Hypothalamus (tissue), 51 donors: Measurements from ENCODE around the gene KLHL3.

Experiments used
- DNase-seq, 51 donors: peaks; one replicate each; lab custom pipeline; 2025; lab: John Stamatoyannopoulos, UW

KLHL3 gene

DNA sequence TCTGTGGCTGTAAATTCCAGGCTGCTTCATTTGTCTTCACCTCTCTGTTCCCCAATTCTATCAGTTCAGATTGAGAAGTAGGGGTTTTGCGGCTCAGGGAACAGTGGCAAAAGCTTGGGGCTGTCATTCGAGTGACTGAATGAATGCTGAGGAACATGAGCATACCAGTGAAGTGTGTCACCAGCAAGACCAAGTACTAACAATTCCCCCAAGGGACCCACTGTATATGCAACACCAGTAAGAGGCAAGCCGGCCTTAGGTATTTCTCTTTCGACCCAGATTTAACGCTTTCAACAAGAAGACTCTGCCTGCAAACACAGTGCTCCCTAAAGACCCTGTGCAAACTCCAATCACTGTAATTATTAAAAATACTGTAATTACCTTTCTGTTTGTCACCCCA is 25.8 kb downstream of the KLHL3 start:
- no peak for DNase-seq

DNA sequence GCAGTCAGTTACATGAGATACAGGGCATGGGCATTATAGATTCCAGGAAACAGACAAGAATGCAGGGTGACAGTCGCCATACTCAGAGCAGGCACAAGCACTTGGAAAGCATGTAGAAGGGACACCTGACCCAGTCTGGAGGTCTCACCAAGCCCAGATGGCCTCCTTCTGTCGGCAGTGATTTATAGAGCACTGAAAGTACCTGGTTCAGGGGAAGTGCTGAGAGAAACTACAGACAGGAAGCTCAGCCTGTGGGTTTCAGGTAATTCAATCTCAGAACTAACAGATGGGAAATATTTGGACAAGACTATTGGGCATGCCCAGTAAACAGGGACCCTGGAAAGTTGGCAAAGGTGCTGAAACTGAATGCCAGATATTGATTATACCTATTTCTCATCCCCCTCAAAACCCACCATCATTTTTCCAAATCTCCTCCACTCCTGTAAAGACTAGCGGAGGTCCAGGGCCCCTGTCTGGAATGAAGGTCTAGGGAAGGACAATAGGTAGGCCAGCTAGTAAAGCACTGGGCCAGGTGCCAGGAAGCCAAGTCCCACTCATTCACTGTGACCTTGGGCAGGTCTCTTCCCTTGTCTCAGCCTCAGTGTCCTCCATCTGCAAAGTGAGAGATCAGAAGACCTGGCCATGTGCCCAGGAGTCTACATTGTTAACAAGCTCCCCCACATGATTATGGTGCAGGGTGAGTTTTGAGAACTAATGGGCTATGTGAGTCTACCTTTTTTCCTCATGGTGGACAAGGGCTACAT is 26.9 kb downstream of the KLHL3 start:
- DNase-seq = no peak

DNA sequence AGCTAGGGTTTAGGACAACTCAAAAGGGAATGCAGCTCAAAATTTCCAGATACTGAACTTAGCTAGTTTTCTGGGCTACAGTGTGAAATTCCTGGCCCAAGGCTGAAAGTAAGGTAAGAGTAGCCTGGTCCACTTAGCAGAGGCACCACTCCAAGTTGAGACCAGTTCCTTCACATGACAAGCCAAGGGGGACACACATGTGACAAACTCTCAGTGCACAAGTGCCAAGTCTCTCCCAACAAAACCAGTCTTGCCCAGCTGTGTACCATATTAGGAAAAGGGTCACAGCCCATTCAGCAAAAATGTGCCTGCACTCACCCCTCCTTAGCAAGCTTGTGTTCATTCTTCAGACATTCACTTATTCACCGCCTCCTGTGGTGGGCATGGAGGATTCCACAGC is 27.8 kb downstream of the KLHL3 start:
- peak in 2 of 51 donors; percentile 0 to 2 for DNase-seq

DNA sequence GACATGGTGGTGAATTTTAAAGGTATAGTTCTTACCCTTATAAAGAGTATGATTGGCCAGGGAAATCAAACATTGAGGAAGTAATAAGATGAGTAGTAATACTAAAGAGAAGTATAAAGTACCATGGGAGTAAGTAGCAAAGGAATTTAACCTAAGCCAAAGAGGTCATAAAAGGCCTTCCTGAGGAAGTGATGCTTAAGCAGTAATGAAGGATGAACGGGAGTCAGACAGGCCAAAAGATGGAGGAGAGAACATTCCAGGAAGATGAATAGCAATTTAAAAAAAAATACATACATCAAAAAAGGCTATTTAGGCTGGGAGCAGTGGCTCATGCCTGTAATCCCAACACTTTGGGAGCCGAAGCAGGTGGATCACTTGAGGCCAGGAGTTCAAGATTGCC is 29.0 kb downstream of the KLHL3 start:
- no peak for DNase-seq

DNA sequence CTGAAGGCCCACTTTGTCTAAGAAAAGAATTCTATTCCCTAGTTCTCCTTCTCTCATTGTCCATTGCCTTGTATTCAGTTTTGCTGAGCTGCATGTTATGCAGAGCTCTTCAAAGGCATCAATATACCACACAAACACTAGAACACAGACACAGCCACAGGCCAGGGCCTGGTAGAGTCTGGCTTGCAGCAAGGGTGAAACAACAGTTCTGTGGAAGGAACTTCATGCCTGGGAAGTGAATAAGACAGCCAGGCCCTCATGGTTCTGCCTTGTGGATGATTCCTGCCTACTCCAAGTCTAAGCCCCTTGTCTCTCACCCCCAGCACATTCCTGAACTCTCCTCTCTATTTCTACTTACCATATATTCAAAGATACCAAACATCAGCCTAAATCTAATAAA is 30.8 kb downstream of the KLHL3 start:
- DNase-seq = no peak

DNA sequence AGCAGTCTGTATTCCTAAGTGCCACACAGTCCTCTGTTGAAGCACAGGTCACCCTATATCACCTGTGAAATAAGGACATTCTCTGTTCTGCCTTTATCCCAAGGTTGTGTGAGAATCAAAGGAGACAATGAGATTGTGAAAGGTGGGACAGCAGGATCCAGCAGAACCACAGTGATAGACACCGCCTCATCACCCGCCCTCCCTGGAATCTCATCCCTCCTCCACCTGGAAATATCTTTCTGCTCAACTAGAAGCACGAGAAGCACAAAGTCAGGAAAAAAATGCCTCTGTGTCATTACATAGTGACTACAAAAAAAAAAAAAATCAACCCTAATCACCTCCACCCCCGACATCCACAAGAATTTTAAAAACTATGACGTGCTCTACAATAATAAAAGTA is 32.3 kb downstream of the KLHL3 start:
- DNase-seq = no peak

DNA sequence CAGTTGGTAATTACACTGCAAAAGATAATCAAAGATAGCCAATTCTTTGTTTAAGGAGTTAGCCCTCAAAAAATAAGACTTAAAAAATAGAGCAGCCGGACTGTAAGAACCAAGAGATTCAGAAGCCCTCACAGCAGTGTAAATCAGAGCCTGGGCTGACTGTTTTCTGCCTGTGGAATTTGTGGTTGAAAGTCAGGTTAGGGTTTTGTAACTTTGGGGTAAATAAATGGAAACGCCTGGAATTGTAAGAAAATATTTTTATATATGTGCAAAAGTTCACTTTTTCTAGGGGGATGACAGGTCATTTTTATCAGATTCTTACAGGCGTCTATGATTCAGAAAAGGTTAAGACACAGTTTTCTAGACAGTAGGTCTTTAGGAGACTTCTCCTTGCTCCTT is 35.6 kb downstream of the KLHL3 start:
- no peak for DNase-seq

DNA sequence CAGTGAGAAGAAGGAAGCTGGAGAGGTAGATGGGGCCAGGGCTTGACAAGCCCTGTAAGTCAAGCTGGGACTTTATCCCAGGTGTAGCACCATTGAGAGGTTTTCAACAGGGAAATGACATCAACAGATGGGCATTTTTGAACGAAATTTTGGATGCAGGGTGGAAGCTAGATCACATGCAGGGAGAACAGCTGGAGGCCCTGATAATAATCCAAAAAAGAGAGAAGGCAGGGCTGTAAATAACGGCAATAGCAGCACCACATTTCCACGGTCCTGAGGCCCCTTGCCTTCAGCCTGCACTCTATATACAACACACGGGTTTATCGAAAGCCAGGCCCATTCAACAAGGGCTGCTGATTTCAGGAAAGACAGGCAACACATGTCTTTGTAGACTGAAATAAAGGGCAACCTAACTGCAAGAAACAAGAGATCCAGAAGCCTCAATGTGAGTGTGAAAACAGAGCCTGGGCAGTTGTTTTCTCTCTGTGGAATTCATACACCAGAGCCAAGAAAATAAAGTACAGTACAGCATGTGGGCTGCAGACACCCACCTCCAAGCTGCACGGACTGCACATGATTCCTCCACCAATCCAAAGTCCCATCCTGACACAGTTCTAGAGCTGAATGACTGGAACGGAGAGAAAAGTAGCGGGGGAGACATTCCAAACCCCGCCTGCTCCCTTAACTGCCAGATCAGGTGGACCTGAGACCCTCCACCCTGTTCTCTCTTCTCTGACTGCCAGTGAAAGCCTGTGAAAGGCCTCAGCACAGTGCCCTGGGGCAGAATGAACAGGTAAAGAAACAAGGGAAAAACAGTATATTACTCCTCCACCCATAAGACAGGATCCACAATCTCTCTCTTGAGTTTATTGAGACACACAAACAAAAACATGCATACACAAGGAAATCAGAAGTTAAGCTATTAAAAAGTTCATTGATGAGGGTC is 36.3 kb downstream of the KLHL3 start:
- peak in 1 of 51 donors; percentile 26 for DNase-seq

DNA sequence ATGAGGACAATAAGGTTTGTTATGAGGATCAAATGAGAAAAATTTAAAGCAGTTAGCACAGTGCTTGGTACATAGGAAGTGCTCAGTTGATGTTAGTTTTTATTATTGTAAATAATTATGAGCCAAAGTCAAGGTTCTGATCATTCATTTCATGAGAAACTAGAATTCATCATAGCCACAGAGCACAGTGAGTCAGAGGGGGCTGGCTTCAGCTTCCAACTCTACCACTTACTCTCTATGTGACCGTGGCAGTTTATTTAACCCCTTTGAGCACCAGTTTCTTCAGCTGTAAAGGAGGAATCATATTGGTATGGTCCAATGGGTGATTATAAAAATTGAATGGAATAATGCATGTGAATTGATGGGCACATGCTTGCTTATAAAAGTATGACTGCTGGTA is 39.4 kb downstream of the KLHL3 start:
- no peak for DNase-seq

DNA sequence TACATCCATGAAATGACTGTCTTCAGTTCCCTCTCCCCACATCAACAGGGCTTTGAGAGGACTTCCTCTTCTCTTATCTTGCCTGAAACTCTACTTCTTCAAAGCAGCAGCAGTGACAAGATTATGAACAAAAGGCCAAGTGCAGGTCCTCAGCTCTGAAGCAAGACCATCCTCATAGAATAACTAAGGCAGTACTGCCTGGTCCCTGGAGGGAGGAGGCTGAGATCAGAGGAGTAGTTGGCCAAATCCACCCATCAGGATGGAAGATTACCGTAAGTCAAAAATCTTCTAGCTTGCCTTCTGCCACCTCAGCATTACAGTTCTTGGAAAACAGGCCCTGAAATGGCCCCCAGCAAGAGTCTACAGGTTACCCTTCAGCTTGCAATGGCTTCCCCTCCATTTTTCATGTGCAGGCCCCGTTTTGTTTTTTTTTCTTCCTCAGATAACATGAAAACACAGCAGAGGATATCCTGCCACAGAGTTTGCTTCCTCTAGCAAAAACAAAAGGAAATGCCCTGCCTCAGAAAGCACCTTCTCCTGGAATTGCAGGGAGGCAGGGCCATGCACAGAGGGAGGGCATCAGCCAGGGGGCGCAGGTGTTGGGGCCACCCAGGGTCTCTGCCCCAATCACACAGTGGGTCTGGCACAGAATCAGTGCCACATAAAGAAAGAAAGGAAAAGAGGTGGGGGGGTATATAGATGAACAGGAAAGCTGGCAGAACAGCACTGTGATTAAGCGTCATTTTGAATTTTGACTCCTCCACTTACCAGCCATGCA is 40.0 kb downstream of the KLHL3 start:
- no peak for DNase-seq

DNA sequence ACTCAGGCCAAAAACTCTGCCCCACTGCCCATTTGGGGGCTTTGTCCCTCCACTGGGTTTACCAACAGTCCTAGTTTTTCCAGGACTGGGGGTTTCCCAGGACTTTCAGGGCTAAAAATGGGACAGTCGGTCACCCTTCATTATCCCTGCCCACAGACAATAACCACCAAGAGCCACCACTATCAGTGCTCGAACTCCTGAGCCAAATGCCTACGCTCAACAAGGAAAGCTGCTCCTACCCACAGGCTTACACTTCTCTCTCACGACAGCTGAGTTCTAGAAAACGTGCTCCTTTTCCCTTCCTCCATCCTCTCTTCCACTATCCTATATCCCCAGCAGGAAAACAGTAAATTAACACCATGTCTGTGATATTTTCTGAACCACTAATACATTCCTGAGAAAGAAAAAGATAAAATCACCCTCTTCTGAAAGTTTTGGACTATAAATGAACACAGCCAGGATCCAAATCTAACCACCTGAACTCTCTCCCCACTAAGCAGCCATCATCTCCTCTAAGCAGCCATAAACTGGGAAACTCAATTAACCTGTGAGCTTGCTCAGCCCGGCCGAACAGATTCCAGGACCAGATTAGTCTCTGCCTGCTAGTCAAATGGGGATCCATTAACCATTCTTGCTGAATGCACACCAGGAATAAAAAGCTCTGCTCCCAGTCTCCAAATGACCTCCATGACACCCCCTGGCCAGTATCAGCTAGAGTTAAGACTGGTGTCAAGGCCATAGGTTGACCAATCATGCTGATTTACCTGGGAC is 41.8 kb downstream of the KLHL3 start:
- no peak for DNase-seq

DNA sequence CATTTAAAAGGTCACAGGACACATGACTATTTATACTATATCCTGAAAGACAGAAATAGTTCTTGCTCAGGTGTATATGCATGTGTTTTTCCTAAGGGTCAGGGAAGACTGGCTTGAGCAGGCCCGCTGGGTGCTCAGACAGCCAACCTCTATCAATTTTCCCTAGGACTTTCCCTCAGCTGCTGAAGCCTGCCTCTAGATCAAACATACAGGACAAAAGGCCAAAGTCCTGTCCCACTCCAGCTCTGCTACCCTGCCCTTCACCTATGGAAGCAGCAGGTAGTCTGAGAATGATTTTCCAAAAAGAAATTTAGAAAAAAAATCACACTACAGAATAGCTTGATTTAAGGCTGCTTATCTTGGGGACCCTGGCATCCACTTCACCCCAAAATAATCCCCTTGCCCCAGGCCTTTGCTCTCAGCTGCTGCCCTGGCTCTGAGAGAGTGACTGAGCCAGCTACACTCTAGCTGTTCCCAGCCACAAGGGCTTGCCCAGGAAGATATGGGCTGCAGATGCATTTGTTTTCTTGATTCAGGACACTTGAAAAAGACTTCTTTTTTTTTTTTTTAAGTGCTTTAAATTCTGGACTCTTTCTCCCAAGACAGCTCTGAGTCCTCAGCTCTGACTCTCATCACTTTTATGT is 42.5 kb downstream of the KLHL3 start:
- no peak for DNase-seq

DNA sequence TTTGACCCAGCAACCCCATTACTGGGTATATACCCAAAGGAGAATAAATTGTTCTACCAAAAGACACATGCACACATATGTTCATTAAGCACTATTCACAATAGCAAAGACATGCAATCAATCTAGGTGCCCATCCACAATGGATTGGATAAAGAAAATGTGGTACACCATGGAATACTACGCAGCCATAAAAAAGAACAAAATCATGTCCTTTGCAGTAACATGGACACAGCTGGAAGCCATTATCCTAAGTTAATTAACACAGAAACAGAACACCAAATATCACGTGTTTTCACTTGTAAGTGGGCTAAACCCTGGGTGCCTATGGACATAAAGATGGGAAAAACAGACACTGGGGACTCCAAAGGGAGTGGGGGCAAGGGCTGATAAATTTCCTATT is 46.6 kb downstream of the KLHL3 start:
- no peak for DNase-seq

DNA sequence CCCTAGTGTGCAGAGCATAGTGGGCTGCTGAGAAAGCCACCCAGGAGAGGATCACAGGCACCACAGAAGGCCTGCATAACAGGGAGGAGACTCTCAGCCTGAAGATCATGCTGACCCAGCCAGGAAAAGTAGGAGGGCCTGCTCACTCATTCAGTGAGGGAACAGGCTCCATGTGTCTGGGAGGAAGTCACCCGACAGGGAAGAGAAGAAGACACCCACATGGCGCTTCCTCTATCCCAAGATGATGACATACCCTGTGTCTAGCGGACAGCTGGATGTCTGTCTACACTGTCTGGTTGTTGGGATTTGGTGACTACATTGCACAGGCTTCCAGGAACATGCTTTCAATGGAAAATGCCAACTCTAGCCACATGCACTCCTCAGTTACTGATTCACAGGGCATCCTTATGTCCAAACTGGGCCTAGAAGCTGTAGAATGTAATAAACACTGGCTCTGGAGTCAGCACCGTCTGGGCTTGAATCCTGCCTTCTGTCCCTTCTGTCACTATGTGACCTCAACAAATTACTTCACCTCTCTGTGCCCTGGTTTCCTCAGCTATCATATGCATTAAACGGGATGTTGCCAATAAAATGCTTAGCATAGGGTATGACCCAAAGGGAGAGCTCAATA is 47.6 kb downstream of the KLHL3 start:
- DNase-seq = peak in 1 of 51 donors; percentile 37

DNA sequence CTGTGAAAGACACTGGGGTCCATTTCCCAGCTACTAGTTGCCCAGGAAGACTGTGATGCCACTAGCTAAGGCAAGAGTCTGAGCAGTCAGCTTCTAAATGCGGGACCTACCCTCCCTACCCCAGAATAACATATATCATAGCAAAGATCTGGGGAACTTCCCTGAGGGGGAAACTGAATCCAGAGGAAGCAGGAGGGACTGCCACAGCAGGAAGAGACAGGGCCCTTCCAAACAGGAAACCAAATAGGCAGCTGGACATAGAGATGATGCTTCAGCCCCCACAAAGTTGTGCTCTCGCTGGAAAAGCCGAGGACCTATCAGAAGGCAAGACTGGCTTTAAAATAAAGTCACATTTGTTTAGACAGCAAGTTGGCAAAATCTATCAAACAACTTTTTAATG is 51.1 kb downstream of the KLHL3 start:
- DNase-seq = no peak

DNA sequence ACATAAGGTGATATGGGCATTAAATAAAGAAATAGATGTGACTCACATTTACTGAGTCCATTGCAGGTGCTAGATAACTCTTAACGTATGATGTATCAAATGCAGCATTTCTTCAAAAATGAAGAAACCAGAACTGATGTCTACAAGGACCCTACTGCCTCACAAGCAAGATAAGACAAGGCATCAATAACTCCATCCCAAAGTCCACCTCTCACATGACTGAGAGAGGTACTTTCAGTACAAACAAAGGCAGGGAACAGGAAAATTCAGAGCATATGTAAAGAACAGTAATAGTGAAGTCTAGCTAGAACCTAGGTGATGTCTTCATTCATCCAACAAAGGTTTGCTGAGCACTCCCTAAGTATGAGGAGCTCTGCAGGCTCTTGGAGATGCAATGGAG is 54.7 kb downstream of the KLHL3 start:
- no peak for DNase-seq

DNA sequence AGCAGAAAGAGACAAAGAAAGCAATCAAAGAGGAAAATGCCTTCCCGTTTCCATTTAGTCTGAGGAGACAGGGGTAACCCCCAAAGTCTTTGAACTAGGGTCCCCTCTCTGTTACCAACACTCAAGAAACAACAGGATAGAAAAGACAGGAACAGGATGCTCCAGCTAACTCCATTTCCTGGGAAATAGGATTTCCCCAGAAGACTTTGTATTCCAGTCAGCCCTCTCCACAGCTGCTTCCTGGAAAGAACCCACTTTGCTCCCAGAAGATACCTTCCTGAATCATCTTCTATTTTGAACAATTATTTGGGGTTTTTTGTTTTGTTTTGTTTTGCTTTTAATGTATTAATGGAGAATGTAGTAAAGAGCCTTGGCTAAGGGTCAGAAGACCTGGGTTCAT is 56.0 kb downstream of the KLHL3 start:
- DNase-seq = no peak

DNA sequence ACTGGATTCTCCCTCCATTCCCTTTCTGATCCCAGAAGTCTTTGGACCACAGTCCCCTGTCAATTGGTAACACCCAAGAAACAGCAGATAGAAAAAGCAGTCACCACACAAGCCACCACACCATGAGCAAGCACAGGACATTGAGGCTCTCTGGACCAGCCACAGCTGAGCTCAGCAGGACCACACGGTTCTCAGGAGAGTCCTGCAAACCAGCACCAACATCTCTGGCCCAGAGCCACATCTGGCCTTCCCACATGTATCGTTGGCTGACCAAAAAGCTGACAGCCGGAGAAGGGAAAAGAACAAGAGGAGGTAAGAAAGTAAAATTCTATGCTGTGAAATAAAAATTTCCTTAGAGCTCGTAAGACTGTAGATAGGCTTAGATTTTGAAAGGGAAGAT is 56.7 kb downstream of the KLHL3 start:
- DNase-seq = no peak

DNA sequence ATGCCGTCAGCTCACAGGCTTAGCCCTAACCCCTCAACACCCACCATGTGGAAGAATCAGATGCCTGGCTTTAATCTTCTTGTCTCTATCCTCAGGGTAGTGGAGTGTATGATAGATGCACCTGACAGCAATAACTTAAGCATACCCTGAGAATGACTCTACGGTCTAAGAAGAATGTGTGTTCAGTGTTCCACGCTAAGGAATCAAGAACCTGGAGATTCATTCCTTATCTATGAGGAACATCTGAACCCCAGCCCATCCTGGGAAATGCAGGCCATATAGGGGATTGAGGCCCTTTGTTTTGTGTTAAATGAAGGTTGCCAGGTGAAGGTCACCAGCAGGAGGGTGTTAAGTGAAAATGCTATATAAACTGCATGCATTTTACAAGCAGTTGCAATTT is 63.0 kb downstream of the KLHL3 start:
- DNase-seq = no peak
